Activated naive CD4-positive, alpha-beta T cell treated with anti-CD3 and anti-CD28 coated beads for 36 hours (primary cell): ENCODE data around the gene LPA. TPM values are rescaled to one million over a fixed set of nuclear protein-coding genes. Genes with fewer than 3 reads are reported as not detected.
"Not testable (repeated sequence)": the region's sequence is repeated elsewhere in the genome, so short reads cannot be mapped to it uniquely, and the experiment has no call there.

Experiments used
- CTCF ChIA-PET: fragments of 350-600 bp; sonication (Branson Sonifier 250); formaldehyde crosslinking; loops from one replicate; lab custom pipeline; 2021; ENCODE audit warnings: antibody characterized with exemption; lab: Charles Lee
- DNase-seq: peaks from one replicate; pipeline ENCODE4 v3.0.0-alpha.2; 2020
- H3K27ac Mint-ChIP-seq: one replicate; pipeline ENCODE4 v1.8.0; 2021; ENCODE audit warnings: mild to moderate bottlenecking, mixed read lengths
- H3K27me3 Mint-ChIP-seq: one replicate; pipeline ENCODE4 v1.8.0; 2021; ENCODE audit warnings: low read depth, mixed read lengths
- H3K36me3 Mint-ChIP-seq: one replicate; pipeline ENCODE4 v1.8.0; 2021; ENCODE audit warnings: low read depth, mixed read lengths
- H3K4me1 Mint-ChIP-seq: one replicate; pipeline ENCODE4 v1.8.0; 2021; ENCODE audit warnings: low read depth, mixed read lengths
- H3K4me3 Mint-ChIP-seq: one replicate; pipeline ENCODE4 v1.8.0; 2021; ENCODE audit warnings: mild to moderate bottlenecking, moderate library complexity, mixed read lengths
- H3K9me3 Mint-ChIP-seq: one replicate; pipeline ENCODE4 v1.8.0; 2021; ENCODE audit warnings: mixed read lengths
- intact Hi-C: fragments of 100-400 bp; cut with micrococcal nuclease; formaldehyde crosslinking; loops from one replicate; pipeline ENCODE4 v1.15.1; 2023
- total RNA-seq, 2 experiments: library from RNA; stranded (reverse); gene quantifications; one replicate each; pipeline ENCODE4 v1.2.3, GENCODE V29; 2021

LPA gene, protein sequence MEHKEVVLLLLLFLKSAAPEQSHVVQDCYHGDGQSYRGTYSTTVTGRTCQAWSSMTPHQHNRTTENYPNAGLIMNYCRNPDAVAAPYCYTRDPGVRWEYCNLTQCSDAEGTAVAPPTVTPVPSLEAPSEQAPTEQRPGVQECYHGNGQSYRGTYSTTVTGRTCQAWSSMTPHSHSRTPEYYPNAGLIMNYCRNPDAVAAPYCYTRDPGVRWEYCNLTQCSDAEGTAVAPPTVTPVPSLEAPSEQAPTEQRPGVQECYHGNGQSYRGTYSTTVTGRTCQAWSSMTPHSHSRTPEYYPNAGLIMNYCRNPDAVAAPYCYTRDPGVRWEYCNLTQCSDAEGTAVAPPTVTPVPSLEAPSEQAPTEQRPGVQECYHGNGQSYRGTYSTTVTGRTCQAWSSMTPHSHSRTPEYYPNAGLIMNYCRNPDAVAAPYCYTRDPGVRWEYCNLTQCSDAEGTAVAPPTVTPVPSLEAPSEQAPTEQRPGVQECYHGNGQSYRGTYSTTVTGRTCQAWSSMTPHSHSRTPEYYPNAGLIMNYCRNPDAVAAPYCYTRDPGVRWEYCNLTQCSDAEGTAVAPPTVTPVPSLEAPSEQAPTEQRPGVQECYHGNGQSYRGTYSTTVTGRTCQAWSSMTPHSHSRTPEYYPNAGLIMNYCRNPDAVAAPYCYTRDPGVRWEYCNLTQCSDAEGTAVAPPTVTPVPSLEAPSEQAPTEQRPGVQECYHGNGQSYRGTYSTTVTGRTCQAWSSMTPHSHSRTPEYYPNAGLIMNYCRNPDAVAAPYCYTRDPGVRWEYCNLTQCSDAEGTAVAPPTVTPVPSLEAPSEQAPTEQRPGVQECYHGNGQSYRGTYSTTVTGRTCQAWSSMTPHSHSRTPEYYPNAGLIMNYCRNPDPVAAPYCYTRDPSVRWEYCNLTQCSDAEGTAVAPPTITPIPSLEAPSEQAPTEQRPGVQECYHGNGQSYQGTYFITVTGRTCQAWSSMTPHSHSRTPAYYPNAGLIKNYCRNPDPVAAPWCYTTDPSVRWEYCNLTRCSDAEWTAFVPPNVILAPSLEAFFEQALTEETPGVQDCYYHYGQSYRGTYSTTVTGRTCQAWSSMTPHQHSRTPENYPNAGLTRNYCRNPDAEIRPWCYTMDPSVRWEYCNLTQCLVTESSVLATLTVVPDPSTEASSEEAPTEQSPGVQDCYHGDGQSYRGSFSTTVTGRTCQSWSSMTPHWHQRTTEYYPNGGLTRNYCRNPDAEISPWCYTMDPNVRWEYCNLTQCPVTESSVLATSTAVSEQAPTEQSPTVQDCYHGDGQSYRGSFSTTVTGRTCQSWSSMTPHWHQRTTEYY (N-terminal part only)
- not detected for total RNA-seq

- CTCF ChIA-PET, DNase-seq, H3K4me1 Mint-ChIP-seq, H3K36me3 Mint-ChIP-seq, H3K27ac Mint-ChIP-seq, H3K4me3 Mint-ChIP-seq, H3K9me3 Mint-ChIP-seq, intact Hi-C loops: not testable (repeated sequence)
- H3K27me3 Mint-ChIP-seq = peaks cover 14% of the 10 kb centered on the region
Measured at GRCh38 chr6:160664198-160664597, at the start of gene LPA. TSS of gene LPA (minus strand) at chr6:160664275. CDS start at chr6:160664214, 61 bp downstream.

DNA sequence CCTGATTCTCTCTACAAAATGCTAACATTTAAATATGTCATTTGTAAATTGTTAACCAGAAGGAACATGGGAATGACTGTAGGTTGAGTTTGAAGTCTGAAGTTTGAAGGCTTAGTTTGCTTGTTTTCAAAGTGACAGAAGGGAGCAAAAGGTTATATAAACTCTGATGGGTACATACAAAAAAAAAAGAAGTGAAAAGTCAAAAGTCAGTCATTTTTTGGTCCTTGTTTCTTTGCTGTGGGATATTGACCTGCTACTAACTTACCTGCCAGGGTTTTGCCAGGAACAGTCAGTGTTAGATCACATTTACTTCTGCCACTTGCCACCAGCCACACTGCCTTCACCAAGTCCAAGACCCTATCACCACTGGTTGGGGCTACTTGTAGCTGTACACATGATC is 44.9 kb upstream of the LPA start:
- H3K27ac Mint-ChIP-seq, H3K9me3 Mint-ChIP-seq, intact Hi-C loops, H3K36me3 Mint-ChIP-seq, CTCF ChIA-PET, H3K4me1 Mint-ChIP-seq, DNase-seq, H3K4me3 Mint-ChIP-seq: not testable (repeated sequence)
- peaks cover 11% of the 10 kb centered on the region for H3K27me3 Mint-ChIP-seq

DNA sequence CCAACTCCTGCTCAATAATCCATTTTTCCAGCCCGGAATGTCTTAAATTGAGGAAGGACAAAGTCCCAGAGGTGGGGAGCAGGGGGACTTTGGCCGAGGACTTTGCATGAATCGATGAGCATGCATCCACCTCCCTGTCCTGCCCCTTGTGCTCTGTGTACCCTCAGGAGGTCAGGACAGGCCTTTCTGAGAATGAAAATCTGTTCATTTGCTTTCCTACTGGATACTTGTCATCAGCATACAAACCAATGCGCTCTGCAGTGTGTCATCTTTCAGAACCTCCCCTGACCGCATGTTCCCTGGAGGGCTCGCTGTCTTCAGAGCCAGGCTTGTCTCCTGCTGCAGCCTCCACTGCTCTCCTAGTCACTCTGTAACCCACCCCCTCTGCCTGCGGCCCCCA is 40.6 kb upstream of the LPA start:
- CTCF ChIA-PET, H3K4me3 Mint-ChIP-seq, intact Hi-C loops: not testable (repeated sequence)

GRCh38 chr6:160701918-160702680 is 38.0 kb upstream of the LPA start, which contains the start of gene PLG:
TSS of gene PLG (plus strand) at chr6:160702244. CDS start at chr6:160702305, 61 bp downstream.
- H3K4me1 Mint-ChIP-seq, CTCF ChIA-PET, DNase-seq, H3K36me3 Mint-ChIP-seq, H3K27ac Mint-ChIP-seq, H3K9me3 Mint-ChIP-seq, intact Hi-C loops, H3K4me3 Mint-ChIP-seq: not testable (repeated sequence)
- peaks cover 22% of the 10 kb centered on the region for H3K27me3 Mint-ChIP-seq

More for the DNA sequence above, 40.6 kb upstream of the LPA start:
- DNase-seq, H3K27ac Mint-ChIP-seq, H3K9me3 Mint-ChIP-seq, H3K4me1 Mint-ChIP-seq, H3K36me3 Mint-ChIP-seq: not testable (repeated sequence)
- peaks cover 17% of the 10 kb centered on the region for H3K27me3 Mint-ChIP-seq

GRCh38 chr6:160697826-160698225 is 33.8 kb upstream of the LPA start:
- Mint-ChIP-seq H3K4me3 (no peak overlapping the region), H3K27me3 (peaks cover 11% of the 10 kb centered on the region), H3K27ac (no peak overlapping the region), H3K36me3 (no peaks in the 10 kb centered on the region), H3K9me3 (no peaks in the 10 kb centered on the region), H3K4me1 (no peaks in the 10 kb centered on the region)
- CTCF ChIA-PET = no interaction called here
- DNase-seq = no peak
- intact Hi-C loops = no loop called here

- H3K27ac Mint-ChIP-seq, CTCF ChIA-PET, H3K9me3 Mint-ChIP-seq, H3K4me3 Mint-ChIP-seq, intact Hi-C loops, H3K36me3 Mint-ChIP-seq, DNase-seq, H3K4me1 Mint-ChIP-seq, H3K27me3 Mint-ChIP-seq: not testable (repeated sequence)
Measured at GRCh38 chr6:160696884-160697283, 32.8 kb upstream of the LPA start.

- H3K4me3 Mint-ChIP-seq, H3K9me3 Mint-ChIP-seq, H3K27me3 Mint-ChIP-seq, intact Hi-C loops, DNase-seq, CTCF ChIA-PET, H3K36me3 Mint-ChIP-seq, H3K4me1 Mint-ChIP-seq, H3K27ac Mint-ChIP-seq: not testable (repeated sequence)
Measured at GRCh38 chr6:160695622-160696021, 31.5 kb upstream of the LPA start.

- H3K27ac Mint-ChIP-seq, CTCF ChIA-PET, H3K4me1 Mint-ChIP-seq, H3K27me3 Mint-ChIP-seq, H3K36me3 Mint-ChIP-seq, DNase-seq, intact Hi-C loops, H3K4me3 Mint-ChIP-seq, H3K9me3 Mint-ChIP-seq: not testable (repeated sequence)
Measured at GRCh38 chr6:160695025-160695424, 30.9 kb upstream of the LPA start.

DNA sequence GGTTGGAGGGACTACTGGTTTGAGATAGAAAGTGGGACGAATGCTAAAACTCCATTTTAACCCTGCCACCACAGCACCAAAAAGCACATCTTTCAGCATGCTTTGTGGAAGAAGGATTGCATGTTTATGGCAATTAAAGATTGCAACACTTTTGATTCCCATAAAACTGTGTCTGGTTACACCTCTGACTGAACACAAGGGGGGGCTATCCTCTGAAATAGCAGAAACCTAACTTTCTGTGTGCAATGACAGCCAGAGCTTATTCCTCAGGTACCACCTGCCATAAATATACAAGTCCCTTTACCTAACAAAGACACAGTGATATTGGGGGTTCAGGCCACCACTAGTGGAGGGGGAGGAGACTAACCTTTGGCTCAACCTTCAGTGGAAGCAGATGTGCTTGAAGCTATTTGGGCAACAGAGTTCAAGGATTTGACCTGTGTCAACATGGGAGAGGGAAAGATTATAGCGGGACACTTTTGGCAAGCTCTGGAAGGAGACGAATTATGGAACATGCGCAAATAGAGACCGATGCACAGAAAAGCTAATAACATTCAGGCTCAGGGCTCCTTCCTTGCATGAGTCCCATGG is 28.4 kb upstream of the LPA start:
- intact Hi-C loops = no loop called here
- Mint-ChIP-seq H3K27me3 (no peaks in the 10 kb centered on the region), H3K9me3 (no peaks in the 10 kb centered on the region), H3K27ac (no peak overlapping the region), H3K36me3 (no peaks in the 10 kb centered on the region), H3K4me1 (no peaks in the 10 kb centered on the region), H3K4me3 (no peak overlapping the region)
- DNase-seq = no peak
- CTCF ChIA-PET = no interaction called here

- Mint-ChIP-seq H3K27ac (no peak overlapping the region), H3K36me3 (no peaks in the 10 kb centered on the region), H3K9me3 (no peaks in the 10 kb centered on the region), H3K4me3 (no peak overlapping the region), H3K27me3 (no peaks in the 10 kb centered on the region), H3K4me1 (no peaks in the 10 kb centered on the region)
- no peak for DNase-seq
- CTCF ChIA-PET = no interaction called here
- intact Hi-C loops = no loop called here
Measured at GRCh38 chr6:160691617-160692016, 27.5 kb upstream of the LPA start.

- no peak for DNase-seq
- Mint-ChIP-seq H3K27me3 (peaks cover 4% of the 10 kb centered on the region), H3K4me3 (no peak overlapping the region), H3K4me1 (no peaks in the 10 kb centered on the region), H3K27ac (no peak overlapping the region), H3K36me3 (no peaks in the 10 kb centered on the region), H3K9me3 (no peaks in the 10 kb centered on the region)
- CTCF ChIA-PET = no interaction called here
- intact Hi-C loops = no loop called here
Measured at GRCh38 chr6:160690458-160690857, 26.4 kb upstream of the LPA start.
